SIG-M5 treated with dmso at 0.1 percent for 504 hours (cell line): ENCODE data around the gene CLDN4.
"Not testable (repeated sequence)": the region's sequence is repeated elsewhere in the genome, so short reads cannot be mapped to it uniquely, and the experiment has no call there.

ENCODE experiments used
- DNase-seq: peaks from one replicate; lab custom pipeline; 2025; ENCODE audit not compliant: unreplicated experiment; lab: John Stamatoyannopoulos, UW

Gene CLDN4

GRCh38 chr7:73823257-73823656, 7.5 kb upstream of the CLDN4 start:
- DNase-seq = no peak

GRCh38 chr7:73823873-73824592, 6.8 kb upstream of the CLDN4 start:
- DNase-seq = no peak

- no peak for DNase-seq
Observed at GRCh38 chr7:73824986-73825385, 5.8 kb upstream of the CLDN4 start.

GRCh38 chr7:73827567-73828106, 3.2 kb upstream of the CLDN4 start:
- DNase-seq = no peak

GRCh38 chr7:73828107-73828803, 2.5 kb upstream of the CLDN4 start:
- peak; percentile 68 for DNase-seq

- no peak for DNase-seq
Observed at GRCh38 chr7:73828972-73829371, 1.8 kb upstream of the CLDN4 start.

GRCh38 chr7:73829505-73829904, 1.3 kb upstream of the CLDN4 start:
- peak; percentile 38 for DNase-seq

GRCh38 chr7:73829921-73830680, 695 bp upstream of the CLDN4 start:
- DNase-seq = no peak

- DNase-seq = no peak
Observed at GRCh38 chr7:73831584-73831833, 713 bp downstream of the CLDN4 start.

GRCh38 chr7:73831834-73832651, 1.2 kb downstream of the CLDN4 start:
- DNase-seq = no peak

GRCh38 chr7:73832806-73833205, 2.0 kb downstream of the CLDN4 start:
- no peak for DNase-seq

- DNase-seq = no peak
Observed at GRCh38 chr7:73833251-73833919, 2.6 kb downstream of the CLDN4 start.

- no peak for DNase-seq
Observed at GRCh38 chr7:73834626-73835191, 3.9 kb downstream of the CLDN4 start.

- not testable (repeated sequence) for DNase-seq
Observed at GRCh38 chr7:73837167-73837566, 6.4 kb downstream of the CLDN4 start.

GRCh38 chr7:73838642-73839041, 7.8 kb downstream of the CLDN4 start:
- DNase-seq = no peak

- no peak for DNase-seq
Observed at GRCh38 chr7:73839290-73839689, 8.5 kb downstream of the CLDN4 start.

- no peak for DNase-seq
Observed at GRCh38 chr7:73839743-73840714, 9.2 kb downstream of the CLDN4 start.

GRCh38 chr7:73840715-73841379, 10.1 kb downstream of the CLDN4 start:
- no peak for DNase-seq

- no peak for DNase-seq
Observed at GRCh38 chr7:73841689-73842066, 10.9 kb downstream of the CLDN4 start.
